Natural killer cell (primary cell): ENCODE results near the gene ZNF146. TPM values are rescaled to one million over a fixed set of nuclear protein-coding genes. Genes with fewer than 3 reads are reported as not detected.
"Not testable (repeated sequence)": the region's sequence is repeated elsewhere in the genome, so short reads cannot be mapped to it uniquely, and the experiment has no call there.

ENCODE experiments used
- ATAC-seq, 3 donors: fragments of 150-1000 bp in 2 of 3; fragments of 200-7000 bp in 1 of 3; cut with Tn5 transposase; 1 replicate in 1 of 3; 2 replicates in 2 of 3; pipeline ENCODE4 v1.10.0; 2021; ENCODE audit warnings: mild to moderate bottlenecking in 2 of 3, moderate library complexity in 2 of 3
- DNase-seq, 2 donors: peaks; one replicate each; pipeline versions ENCODE4 v3.0.0 to v3.0.0-alpha.2; 2013 to 2021; ENCODE audit warnings: mixed read lengths in 1 of 2
- H3K27ac ChIP-seq: one replicate; pipeline ENCODE4 v1.5.1; 2013; ENCODE audit warnings: mild to moderate bottlenecking, low read length
- H3K27me3 ChIP-seq: one replicate; pipeline ENCODE4 v1.6.1; 2013; ENCODE audit warnings: low read length; ENCODE audit not compliant: control insufficient read depth, insufficient read depth
- H3K36me3 ChIP-seq: one replicate; pipeline ENCODE4 v1.6.1; 2013; ENCODE audit warnings: low read length; ENCODE audit not compliant: control insufficient read depth, insufficient read depth
- H3K4me1 ChIP-seq: one replicate; pipeline ENCODE4 v1.6.1; 2013; ENCODE audit warnings: low read length; ENCODE audit not compliant: control insufficient read depth, insufficient read depth
- H3K4me3 ChIP-seq: one replicate; pipeline ENCODE4 v1.5.1; 2013; ENCODE audit warnings: low read length
- H3K9me3 ChIP-seq: one replicate; pipeline ENCODE4 v1.6.1; 2013; ENCODE audit warnings: low read length; ENCODE audit not compliant: control insufficient read depth, insufficient read depth
- H3K27ac Mint-ChIP-seq, 2 donors: one replicate each; pipeline ENCODE4 v1.8.0; 2022; ENCODE audit warnings: mild to moderate bottlenecking in 2 of 2, mixed read lengths in 2 of 2, moderate library complexity in 1 of 2
- H3K27me3 Mint-ChIP-seq, 2 donors: one replicate each; pipeline ENCODE4 v1.8.0; 2022; ENCODE audit warnings: low read depth in 2 of 2, mixed read lengths in 2 of 2
- H3K36me3 Mint-ChIP-seq: one replicate; pipeline ENCODE4 v1.8.0; 2022; ENCODE audit warnings: mixed read lengths
- H3K4me1 Mint-ChIP-seq, 2 donors: one replicate each; pipeline ENCODE4 v1.8.0; 2022; ENCODE audit warnings: mixed read lengths in 2 of 2
- H3K4me3 Mint-ChIP-seq: one replicate; pipeline ENCODE4 v1.8.0; 2022; ENCODE audit warnings: mild to moderate bottlenecking, moderate library complexity, mixed read lengths
- H3K9me3 Mint-ChIP-seq, 2 donors: one replicate each; pipeline ENCODE4 v1.8.0; 2022; ENCODE audit warnings: mixed read lengths in 2 of 2
- WGBS: methylation state at CpG from one replicate; pipeline ENCODE4 v1.1.7; 2013; ENCODE audit warnings: missing lambda C conversion rate; ENCODE audit not compliant: insufficient coverage; 5-methylcytosine and 5-hydroxymethylcytosine counted together
- intact Hi-C: fragments of 100-400 bp; cut with micrococcal nuclease; formaldehyde crosslinking; loops from one replicate; pipeline ENCODE4 v1.14.2; 2022
- total RNA-seq, 4 donors: library from RNA; stranded (reverse); fragments of 120-200 nt in 1 of 4; gene quantifications; one replicate each; pipeline versions ENCODE4 v1.2.3 to v1.2.4, GENCODE V29; 2013 to 2022
- TF ChIP-seq, protein P1 (sequence below): fragments of 200-600 bp; IDR thresholded peaks from one replicate; pipeline ENCODE4 v1.8.0; 2022; ENCODE audit warnings: antibody characterized with exemption

The ZNF146 gene
- total RNA-seq, 3 donors from 2014 or later (not counting 1 experiment from before 2014, with no cell fraction given) = 20.3 to 37.3 (median 21.5) TPM

DNA sequence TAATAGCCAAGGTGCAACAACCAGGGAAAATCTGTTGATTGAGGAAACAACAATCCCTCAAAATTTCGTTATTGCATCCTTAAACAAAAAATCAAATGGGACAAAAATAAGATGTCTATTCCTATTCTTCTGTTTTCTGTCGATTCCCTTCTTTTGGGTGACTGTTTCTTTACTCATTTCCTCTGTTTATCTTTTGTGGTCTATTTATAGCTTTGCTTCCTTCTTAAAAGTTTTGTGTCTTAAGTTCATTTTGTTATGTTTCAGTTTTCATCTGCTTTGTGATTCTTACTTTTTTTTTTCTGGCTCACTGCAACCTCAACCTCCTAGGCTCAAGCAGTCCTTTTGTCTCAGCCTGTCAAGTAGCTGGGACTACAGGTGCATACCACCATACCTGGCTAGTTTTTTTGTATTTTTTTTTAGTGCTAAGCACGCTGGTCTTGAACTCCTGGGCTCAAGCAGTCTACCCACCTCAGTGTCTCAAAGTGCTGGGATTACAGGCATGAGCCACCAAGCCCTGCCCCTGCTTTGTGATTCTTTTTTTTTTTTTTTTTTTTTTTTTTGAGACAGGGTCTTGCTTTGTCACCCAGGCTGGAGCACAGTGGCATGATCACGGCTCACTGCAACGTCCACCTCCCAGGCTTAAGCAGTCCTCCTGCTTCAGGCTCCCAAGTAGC lies 10.4 kb downstream of the ZNF146 start:
- H3K4me3 ChIP-seq = no peak overlapping the region
- Mint-ChIP-seq H3K27me3 (no peaks in the 10 kb centered on the region), H3K27ac (peak overlapping the region; percentile 3 to 52), H3K36me3 (peaks cover 39% of the 10 kb centered on the region), H3K4me3 (no peak overlapping the region), H3K4me1 (peaks cover 22 to 34% of the 10 kb centered on the region in 2 donors), H3K9me3 (no peaks in the 10 kb centered on the region)
- TF ChIP-seq, protein P1, sequence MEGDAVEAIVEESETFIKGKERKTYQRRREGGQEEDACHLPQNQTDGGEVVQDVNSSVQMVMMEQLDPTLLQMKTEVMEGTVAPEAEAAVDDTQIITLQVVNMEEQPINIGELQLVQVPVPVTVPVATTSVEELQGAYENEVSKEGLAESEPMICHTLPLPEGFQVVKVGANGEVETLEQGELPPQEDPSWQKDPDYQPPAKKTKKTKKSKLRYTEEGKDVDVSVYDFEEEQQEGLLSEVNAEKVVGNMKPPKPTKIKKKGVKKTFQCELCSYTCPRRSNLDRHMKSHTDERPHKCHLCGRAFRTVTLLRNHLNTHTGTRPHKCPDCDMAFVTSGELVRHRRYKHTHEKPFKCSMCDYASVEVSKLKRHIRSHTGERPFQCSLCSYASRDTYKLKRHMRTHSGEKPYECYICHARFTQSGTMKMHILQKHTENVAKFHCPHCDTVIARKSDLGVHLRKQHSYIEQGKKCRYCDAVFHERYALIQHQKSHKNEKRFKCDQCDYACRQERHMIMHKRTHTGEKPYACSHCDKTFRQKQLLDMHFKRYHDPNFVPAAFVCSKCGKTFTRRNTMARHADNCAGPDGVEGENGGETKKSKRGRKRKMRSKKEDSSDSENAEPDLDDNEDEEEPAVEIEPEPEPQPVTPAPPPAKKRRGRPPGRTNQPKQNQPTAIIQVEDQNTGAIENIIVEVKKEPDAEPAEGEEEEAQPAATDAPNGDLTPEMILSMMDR = no peak
- no peak overlapping the region for H3K27ac ChIP-seq
- H3K36me3 ChIP-seq = peaks cover 44% of the 10 kb centered on the region
- WGBS = 84% methylated on average over 4 of the region's 5 CpGs
- intact Hi-C loops = no loop called here
- no peak for ATAC-seq
- H3K4me1 ChIP-seq = peaks cover 3% of the 10 kb centered on the region
- H3K27me3 ChIP-seq = no peaks in the 10 kb centered on the region
- no peak for DNase-seq
- H3K9me3 ChIP-seq = no peaks in the 10 kb centered on the region

DNA sequence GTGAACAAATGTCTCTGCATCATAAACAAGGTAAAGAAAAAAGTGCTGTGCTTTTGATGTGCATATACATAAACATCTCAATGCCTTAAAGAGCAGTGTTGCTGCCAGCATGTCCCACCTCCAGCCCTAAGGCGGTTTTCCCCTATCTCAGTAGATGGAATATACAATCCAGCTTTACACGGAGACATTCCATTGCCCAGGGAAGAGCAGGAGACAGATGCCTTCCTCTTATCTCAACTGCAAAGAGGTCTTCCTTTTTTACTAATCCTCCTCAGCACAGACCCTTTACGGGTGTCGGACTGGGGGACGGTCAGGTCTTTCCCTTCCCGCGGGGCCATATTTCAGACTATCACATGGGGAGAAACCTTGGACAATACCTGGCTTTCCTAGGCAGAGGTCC lies 18.7 kb downstream of the ZNF146 start:
- peaks cover 79% of the 10 kb centered on the region for H3K36me3 ChIP-seq
- peaks cover 47% of the 10 kb centered on the region for H3K9me3 ChIP-seq
- H3K4me3 Mint-ChIP-seq, H3K27ac ChIP-seq, H3K27me3 ChIP-seq, ATAC-seq, H3K4me1 Mint-ChIP-seq, H3K4me1 ChIP-seq, DNase-seq, H3K4me3 ChIP-seq, H3K27ac Mint-ChIP-seq, intact Hi-C loops, H3K27me3 Mint-ChIP-seq: not testable (repeated sequence)
- peaks cover 2 to 16% of the 10 kb centered on the region in 2 donors for H3K9me3 Mint-ChIP-seq
- 100% methylated on average over 2 of the region's 7 CpGs for WGBS
- H3K36me3 Mint-ChIP-seq = peaks cover 86% of the 10 kb centered on the region

DNA sequence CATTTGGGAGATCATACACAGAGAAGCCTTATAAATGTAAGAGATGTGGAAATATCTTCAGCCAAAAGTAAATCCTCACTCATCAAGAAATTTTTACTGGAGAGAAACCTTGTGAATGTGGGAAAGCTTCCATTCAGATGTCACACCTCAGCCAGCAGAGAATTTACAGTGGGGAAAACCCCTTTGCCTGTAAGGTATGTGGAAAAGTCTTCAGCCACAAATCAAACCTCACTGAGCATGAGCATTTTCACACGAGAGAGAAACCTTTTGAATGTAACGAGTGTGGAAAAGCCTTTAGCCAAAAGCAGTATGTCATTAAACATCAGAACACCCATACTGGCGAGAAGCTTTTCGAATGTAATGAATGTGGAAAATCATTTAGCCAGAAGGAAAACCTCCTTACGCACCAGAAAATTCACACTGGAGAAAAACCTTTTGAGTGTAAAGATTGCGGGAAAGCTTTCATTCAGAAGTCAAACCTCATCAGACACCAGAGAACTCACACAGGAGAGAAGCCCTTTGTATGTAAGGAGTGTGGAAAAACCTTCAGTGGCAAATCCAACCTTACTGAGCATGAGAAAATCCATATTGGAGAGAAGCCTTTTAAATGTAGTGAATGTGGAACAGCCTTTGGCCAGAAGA lies 21.5 kb downstream of the ZNF146 start:
- peaks cover 4 to 28% of the 10 kb centered on the region in 2 donors for H3K9me3 Mint-ChIP-seq
- ATAC-seq (no peak), DNase-seq (no peak)
- H3K4me3 Mint-ChIP-seq = no peak overlapping the region
- intact Hi-C loops = no loop called here
- no peak overlapping the region for H3K4me3 ChIP-seq
- WGBS = 100% methylated on average over 2 of the region's 6 CpGs
- no peaks in the 10 kb centered on the region for H3K27me3 ChIP-seq
- H3K4me1 Mint-ChIP-seq = no peaks in the 10 kb centered on the region
- H3K4me1 ChIP-seq = no peaks in the 10 kb centered on the region
- H3K27ac Mint-ChIP-seq = no peak overlapping the region
- peaks cover 70% of the 10 kb centered on the region for H3K9me3 ChIP-seq
- peaks cover 56% of the 10 kb centered on the region for H3K36me3 ChIP-seq
- no peaks in the 10 kb centered on the region for H3K27me3 Mint-ChIP-seq
- TF ChIP-seq, protein P1 = no peak
- no peak overlapping the region for H3K27ac ChIP-seq
- H3K36me3 Mint-ChIP-seq = peaks cover 82% of the 10 kb centered on the region

DNA sequence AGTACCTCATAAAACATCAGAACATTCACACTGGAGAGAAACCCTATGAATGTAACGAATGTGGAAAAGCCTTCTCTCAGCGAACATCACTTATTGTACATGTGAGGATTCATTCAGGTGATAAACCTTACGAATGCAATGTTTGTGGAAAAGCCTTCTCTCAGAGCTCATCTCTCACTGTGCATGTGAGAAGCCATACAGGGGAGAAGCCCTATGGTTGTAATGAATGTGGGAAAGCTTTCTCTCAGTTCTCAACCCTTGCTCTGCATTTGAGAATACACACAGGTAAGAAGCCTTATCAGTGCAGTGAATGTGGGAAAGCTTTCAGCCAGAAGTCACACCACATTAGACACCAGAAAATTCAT lies 22.0 kb downstream of the ZNF146 start:
- H3K27ac ChIP-seq = no peak overlapping the region
- WGBS = 100% methylated on average over 3 of the region's 3 CpGs
- no peaks in the 10 kb centered on the region for H3K27me3 ChIP-seq
- TF ChIP-seq, protein P1 = no peak
- ATAC-seq (no peak), DNase-seq (no peak)
- no peak overlapping the region for H3K4me3 ChIP-seq
- H3K27ac Mint-ChIP-seq = no peak overlapping the region
- H3K36me3 ChIP-seq = peaks cover 52% of the 10 kb centered on the region
- H3K4me3 Mint-ChIP-seq = no peak overlapping the region
- no peaks in the 10 kb centered on the region for H3K4me1 ChIP-seq
- peaks cover 4 to 28% of the 10 kb centered on the region in 2 donors for H3K9me3 Mint-ChIP-seq
- intact Hi-C loops = no loop called here
- H3K4me1 Mint-ChIP-seq = no peaks in the 10 kb centered on the region
- peaks cover 82% of the 10 kb centered on the region for H3K36me3 Mint-ChIP-seq
- H3K27me3 Mint-ChIP-seq = no peaks in the 10 kb centered on the region
- peaks cover 68% of the 10 kb centered on the region for H3K9me3 ChIP-seq
